ENCODE measurements around the gene RGS17. TPM values are rescaled to one million over a fixed set of nuclear protein-coding genes. Genes with fewer than 3 reads are reported as not detected.

RGS17 gene
- total and polyA plus RNA-seq, 2 of the 13 experiments (the other 11 are each of a cell fraction or from before 2014, with no cell fraction given), result 0.04 TPM; not detected in 1

DNA sequence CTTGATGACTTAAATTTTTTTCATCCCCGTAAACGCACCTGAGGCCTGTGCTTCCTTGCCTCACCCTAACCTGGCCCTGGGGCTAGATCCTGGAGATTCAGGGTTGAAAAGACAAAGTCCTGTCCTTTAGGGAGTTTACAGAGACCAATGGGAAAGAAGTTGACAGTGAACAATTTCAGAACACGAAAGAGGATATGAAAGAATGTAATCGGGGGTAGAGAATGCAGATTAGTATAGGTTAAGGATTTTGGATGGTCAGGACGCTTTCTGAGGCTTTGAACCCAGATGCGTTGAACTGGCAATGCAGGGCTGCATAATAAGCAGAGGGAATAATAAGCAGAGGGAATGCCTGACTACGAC lies 146.6 kb downstream of the RGS17 start (continued):
- TF ChIP-seq NFIC (IDR thresholded peaks at IDR 0.05; ENCODE audit: low read length), result no peak
- TF ChIP-seq SRY (CRISPR knock-in tag; IDR thresholded peaks at IDR 0.05), result no peak
- no peak for TF ChIP-seq KLF12 (CRISPR knock-in tag; IDR thresholded peaks at IDR 0.05; ENCODE audit: borderline replicate concordance)

- DNase-seq (ENCODE audit: low spot score) (peak; percentile 60), ATAC-seq (peak; percentile 74), FAIRE-seq (no peak)
- Histone ChIP-seq H3K27ac (ENCODE audit: extremely low read length, insufficient read depth, low read length) (peak overlapping the region; percentile 92), H3K4me2 (ENCODE audit: low read depth, low read length) (peak overlapping the region; percentile 83), H3K36me3 (replicated peaks in 1 of 2; ENCODE audit: control insufficient read depth in 1 of 2, insufficient read depth in 2 of 2, low read length in 2 of 2) (no peaks in the 10 kb centered on the region), H3K4me3 (replicated peaks in 1 of 3; ENCODE audit: insufficient read depth in 1 of 3, low read depth in 2 of 3, low read length in 3 of 3) (peak overlapping the region; percentile 74 to 97 (median 84)), H3K27me3 (ENCODE audit: control insufficient read depth in 1 of 2, insufficient read depth in 2 of 2, low read length in 2 of 2) (no peaks in the 10 kb centered on the region; a peak in 1 of 5 replicates), H4K20me1 (ENCODE audit: insufficient read depth, low read length) (peaks cover 31% of the 10 kb centered on the region), H3K79me2 (ENCODE audit: insufficient read depth, low read length) (peaks cover 75% of the 10 kb centered on the region), H2AFZ (ENCODE audit: low read length) (peak overlapping the region; percentile 81), H3K9me3 (ENCODE audit: low read length) (no peaks in the 10 kb centered on the region), H3K9ac (ENCODE audit: insufficient read depth, low read depth, low read length) (peak overlapping the region; percentile 85), H3K4me1 (ENCODE audit: insufficient read depth, low read length) (peaks cover 49% of the 10 kb centered on the region)
- TSS peak; percentile 72 for BruUV-seq (replicated peaks)
- intact Hi-C loops (cut with micrococcal nuclease; ENCODE audit: unreplicated experiment) (loop anchor here (2.0 to 10.0 kb wide), 2 partner anchors 41 to 1589 kb away; partner anchors contain the start of gene ZBTB2), in situ Hi-C loops (cut with HindIII; ENCODE audit: extremely low pct_ligation_motif_present, low pct_unique_long_range_greater_than_20kb) (loop anchor here (25.0 kb wide), 1 partner anchor 697 kb away; no protein-coding TSS in a partner anchor)
- WGBS (ENCODE audit: low lambda C conversion rate), result under 1% methylated on average over 30 of the region's 38 CpGs
- ChIA-PET CTCF (ENCODE audit: low intra/inter-chr PET ratio, low total read pairs) (no interaction called here), POLR2A (interaction anchor here (0.9 to 2.1 kb wide), 7 partner anchors 9 to 687 kb away, joined by 3 to 28 read pairs (median 4); partner anchors contain the start of gene MTRF1L)
- TF ChIP-seq ZNF720 (CRISPR knock-in tag; IDR thresholded peaks at IDR 0.05) (no peak), GPN1 (CRISPR knock-in tag; IDR thresholded peaks at IDR 0.05; ENCODE audit: borderline replicate concordance) (no peak), ZNF263 (CRISPR knock-in tag; IDR thresholded peaks at IDR 0.05) (no peak), ZFP82 (CRISPR knock-in tag; IDR thresholded peaks at IDR 0.05; ENCODE audit: borderline replicate concordance) (no peak; the same call in 1 of the 2 replicates), ZNF124 (CRISPR knock-in tag; IDR thresholded peaks at IDR 0.05) (no peak; the same call in none of the 2 replicates), DNMT1 (CRISPR knock-in tag; IDR thresholded peaks at IDR 0.05) (no peak), ZNF746 (CRISPR knock-in tag; IDR thresholded peaks at IDR 0.05) (peak; percentile 61), GMEB2 (CRISPR knock-in tag; IDR thresholded peaks at IDR 0.05; ENCODE audit: low read depth) (no peak), ZNF280D (CRISPR knock-in tag; IDR thresholded peaks at IDR 0.05) (0 out of 2 replicates have a peak, but pooled peaks have one; percentile 6)
- TF ChIP-seq, protein P1, sequence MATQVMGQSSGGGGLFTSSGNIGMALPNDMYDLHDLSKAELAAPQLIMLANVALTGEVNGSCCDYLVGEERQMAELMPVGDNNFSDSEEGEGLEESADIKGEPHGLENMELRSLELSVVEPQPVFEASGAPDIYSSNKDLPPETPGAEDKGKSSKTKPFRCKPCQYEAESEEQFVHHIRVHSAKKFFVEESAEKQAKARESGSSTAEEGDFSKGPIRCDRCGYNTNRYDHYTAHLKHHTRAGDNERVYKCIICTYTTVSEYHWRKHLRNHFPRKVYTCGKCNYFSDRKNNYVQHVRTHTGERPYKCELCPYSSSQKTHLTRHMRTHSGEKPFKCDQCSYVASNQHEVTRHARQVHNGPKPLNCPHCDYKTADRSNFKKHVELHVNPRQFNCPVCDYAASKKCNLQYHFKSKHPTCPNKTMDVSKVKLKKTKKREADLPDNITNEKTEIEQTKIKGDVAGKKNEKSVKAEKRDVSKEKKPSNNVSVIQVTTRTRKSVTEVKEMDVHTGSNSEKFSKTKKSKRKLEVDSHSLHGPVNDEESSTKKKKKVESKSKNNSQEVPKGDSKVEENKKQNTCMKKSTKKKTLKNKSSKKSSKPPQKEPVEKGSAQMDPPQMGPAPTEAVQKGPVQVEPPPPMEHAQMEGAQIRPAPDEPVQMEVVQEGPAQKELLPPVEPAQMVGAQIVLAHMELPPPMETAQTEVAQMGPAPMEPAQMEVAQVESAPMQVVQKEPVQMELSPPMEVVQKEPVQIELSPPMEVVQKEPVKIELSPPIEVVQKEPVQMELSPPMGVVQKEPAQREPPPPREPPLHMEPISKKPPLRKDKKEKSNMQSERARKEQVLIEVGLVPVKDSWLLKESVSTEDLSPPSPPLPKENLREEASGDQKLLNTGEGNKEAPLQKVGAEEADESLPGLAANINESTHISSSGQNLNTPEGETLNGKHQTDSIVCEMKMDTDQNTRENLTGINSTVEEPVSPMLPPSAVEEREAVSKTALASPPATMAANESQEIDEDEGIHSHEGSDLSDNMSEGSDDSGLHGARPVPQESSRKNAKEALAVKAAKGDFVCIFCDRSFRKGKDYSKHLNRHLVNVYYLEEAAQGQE (IDR thresholded peaks at IDR 0.05; ENCODE audit: borderline replicate concordance in 1 of 2, low read depth in 1 of 2, low read length in 2 of 2), result peak in 1 of 2 experiments; percentile 25; a peak in 2 of 4 replicates
Observed at GRCh38 chr6:152983637-152984512, 147.2 kb downstream of the RGS17 start.
